ENCODE measurements around the gene ADAP2. TPM values are rescaled to one million over a fixed set of nuclear protein-coding genes. Genes with fewer than 3 reads are reported as not detected.
"Not testable (repeated sequence)": the region's sequence is repeated elsewhere in the genome, so short reads cannot be mapped to it uniquely, and the experiment has no call there.

Gene ADAP2
- total RNA-seq, 4 donors from 2014 or later, result 3.0 to 15.0 (median 9.4) TPM

DNA sequence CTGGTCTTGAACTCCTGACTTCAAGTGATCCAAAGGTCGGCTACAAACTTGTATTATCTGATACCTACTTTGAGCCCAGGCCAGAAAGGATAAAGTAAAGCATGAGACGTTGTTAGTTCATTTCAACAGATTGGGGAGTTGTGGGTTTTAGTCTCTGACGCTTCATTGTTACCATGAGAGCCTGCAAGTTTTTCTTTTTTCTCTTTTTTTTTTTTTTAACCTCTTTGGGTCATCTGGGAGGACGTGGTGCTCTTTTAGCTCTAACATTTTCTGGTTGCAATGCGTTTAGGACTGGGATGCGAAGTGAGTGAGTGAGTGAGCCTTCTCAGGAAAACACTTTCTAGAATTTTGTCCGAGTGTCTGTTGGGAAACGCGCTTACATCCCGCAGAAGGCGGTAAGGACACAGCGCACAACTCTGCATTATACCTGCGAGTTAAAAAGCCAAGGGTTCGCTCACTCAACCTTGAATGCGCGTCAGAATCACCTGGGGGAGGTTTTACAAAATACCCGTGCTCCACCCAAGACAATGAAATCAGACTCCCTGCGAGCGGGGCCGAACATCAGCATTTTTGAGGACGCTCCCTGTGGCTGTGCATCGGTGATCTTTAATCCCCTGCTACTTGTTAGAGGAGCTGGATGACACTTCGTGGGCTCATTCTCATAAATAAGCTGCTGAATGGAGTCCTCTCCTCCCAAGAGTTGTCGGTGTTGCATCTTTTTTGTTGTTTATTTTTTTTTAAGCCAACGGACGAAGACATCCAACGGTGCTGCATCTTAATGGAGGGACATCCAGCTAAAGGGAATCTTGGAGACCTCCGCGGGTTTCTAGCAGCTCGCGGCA is 48.5 kb downstream of the ADAP2 start:
- no peak for TF ChIP-seq CTCF (IDR thresholded peaks at IDR 0.05)
- TF ChIP-seq POLR2A (IDR thresholded peaks at IDR 0.05), result peak in 1 of 4 donors; percentile 29
- Histone ChIP-seq H3K27ac (peak overlapping the region; percentile 97 to 99 (median 98)), H3K27me3 (no peaks in the 10 kb centered on the region), H3K4me3 (peak overlapping the region; percentile 61 to 89 (median 78)), H3K36me3 (peaks cover 0 to 7% (median 0%) of the 10 kb centered on the region in 3 donors), H3K9me3 (no peaks in the 10 kb centered on the region), H3K4me1 (peaks cover 6 to 39% (median 12%) of the 10 kb centered on the region in 3 donors)
- intact Hi-C loops (cut with DNase I), result no loop called here
- 4 to 11% methylated on average over 21 to 31 of the region's 31 CpGs for WGBS, 2 donors
- no peak for DNase-seq

DNA sequence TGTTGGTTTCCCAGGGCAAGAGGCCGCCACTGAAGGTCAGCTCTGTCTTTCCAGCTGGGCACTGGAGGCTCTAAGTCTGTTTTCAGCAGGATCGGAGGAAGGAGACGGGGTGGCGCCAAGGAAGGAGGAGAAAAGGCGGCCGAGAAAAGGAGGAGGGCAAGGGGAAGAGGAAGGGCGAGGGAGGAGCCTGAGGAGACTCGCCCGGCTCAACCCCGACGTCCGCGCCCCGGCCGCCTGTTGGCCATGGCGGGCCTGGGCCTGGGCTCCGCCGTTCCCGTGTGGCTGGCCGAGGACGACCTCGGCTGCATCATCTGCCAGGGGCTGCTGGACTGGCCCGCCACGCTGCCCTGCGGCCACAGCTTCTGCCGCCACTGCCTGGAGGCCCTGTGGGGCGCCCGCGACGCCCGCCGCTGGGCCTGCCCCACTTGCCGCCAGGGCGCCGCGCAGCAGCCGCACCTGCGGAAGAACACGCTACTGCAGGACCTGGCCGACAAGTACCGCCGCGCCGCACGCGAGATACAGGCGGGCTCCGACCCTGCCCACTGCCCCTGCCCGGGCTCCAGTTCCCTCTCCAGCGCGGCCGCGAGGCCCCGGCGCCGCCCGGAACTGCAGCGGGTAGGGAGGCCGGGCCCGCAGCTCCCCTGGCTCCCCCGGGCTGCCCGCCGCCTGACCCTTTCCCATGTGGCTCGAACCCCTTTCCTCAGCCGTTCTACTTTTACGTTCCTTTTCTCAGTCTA is 49.3 kb downstream of the ADAP2 start, which contains the start of gene RNF135:
Gene RNF135, plus strand, starts transcription at position 209 of the 737 bp plus-strand sequence. Its CDS starts 35 bp downstream, at position 244.
- H3K27me3 ChIP-seq, result no peaks in the 10 kb centered on the region
- no peak for DNase-seq
- H3K36me3 ChIP-seq, result peaks cover 0 to 15% (median 0%) of the 10 kb centered on the region in 3 donors
- H3K9me3 ChIP-seq, result no peaks in the 10 kb centered on the region
- TF ChIP-seq POLR2A (IDR thresholded peaks at IDR 0.05) (peak in 2 of 4 donors; percentile 82 to 88), CTCF (IDR thresholded peaks at IDR 0.05) (peak in 5 of 6 experiments; percentile 23 to 68 (median 43))
- peak within 1 kb of the TSS; percentile 61 to 89 (median 78) for H3K4me3 ChIP-seq
- intact Hi-C loops (cut with DNase I), result no loop called here
- H3K27ac ChIP-seq, result peak within 1 kb of the TSS; percentile 97 to 99 (median 98)
- H3K4me1 ChIP-seq, result peaks cover 6 to 39% (median 12%) of the 10 kb centered on the region in 3 donors
- 0% methylated on average over 21 to 32 of the region's 66 CpGs for WGBS, 2 donors

DNA sequence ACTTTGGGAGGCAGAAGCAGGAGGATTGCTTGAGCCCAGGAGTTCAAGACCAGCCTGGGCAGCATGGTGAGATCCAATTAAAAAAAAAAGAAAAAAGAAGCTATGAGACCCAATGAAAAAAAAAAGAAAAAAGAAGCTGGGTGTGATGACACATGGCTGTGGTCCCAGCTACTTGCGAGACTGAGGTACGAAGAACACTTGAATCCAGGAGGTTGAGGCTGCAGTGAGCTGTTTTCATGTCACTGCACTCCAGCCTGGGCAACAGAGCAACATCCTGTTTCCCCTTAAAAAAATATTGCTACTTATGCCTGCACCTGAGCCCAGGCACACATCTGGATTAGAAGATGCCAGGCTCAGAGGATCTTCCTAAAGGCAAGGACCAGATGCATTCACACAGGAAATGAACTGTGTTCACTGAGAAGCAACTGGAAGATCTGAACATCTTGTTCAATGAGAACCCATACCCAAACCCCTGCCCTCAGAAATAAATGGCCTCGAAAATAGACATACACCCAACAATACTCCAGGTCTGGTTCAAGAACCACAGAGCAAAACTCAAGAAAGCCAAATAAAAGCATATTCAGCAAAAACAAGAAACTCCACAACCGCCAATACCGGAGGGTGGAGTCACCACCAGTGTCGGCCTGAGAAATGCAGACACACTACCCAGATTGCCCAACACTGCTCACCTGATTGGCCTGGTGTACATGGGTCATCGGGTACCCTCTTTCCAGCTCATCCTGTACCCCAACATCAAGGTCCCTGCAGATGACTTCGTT is 53.5 kb downstream of the ADAP2 start:
- Histone ChIP-seq H3K27ac (no peak overlapping the region), H3K27me3 (no peaks in the 10 kb centered on the region), H3K4me1 (peaks cover 6 to 47% (median 16%) of the 10 kb centered on the region in 3 donors), H3K36me3 (peaks cover 0 to 17% (median 0%) of the 10 kb centered on the region in 3 donors), H3K4me3 (no peak overlapping the region), H3K9me3 (no peaks in the 10 kb centered on the region)
- WGBS, 2 donors, result 89 to 95% methylated on average over 8 of the region's 8 CpGs
- intact Hi-C loops (cut with DNase I), result no loop called here
- no peak for DNase-seq
- no peak for TF ChIP-seq CTCF (IDR thresholded peaks at IDR 0.05)
- TF ChIP-seq POLR2A (IDR thresholded peaks at IDR 0.05), result no peak

GRCh38 chr17:30979919-30980318 is 58.2 kb downstream of the ADAP2 start:
- H3K27ac ChIP-seq; DNase-seq; intact Hi-C loops (cut with DNase I); H3K27me3 ChIP-seq; H3K9me3 ChIP-seq; H3K4me3 ChIP-seq: not testable (repeated sequence)
- peaks cover 0 to 20% (median 5%) of the 10 kb centered on the region in 3 donors for H3K36me3 ChIP-seq
- H3K4me1 ChIP-seq, result peaks cover 0 to 22% (median 4%) of the 10 kb centered on the region in 3 donors
- WGBS, 2 donors, result no CpG with 5 or more reads among the region's 33 CpGs
